Measurements from ENCODE around the gene ADGRG2. TPM values are rescaled to one million over a fixed set of nuclear protein-coding genes. Genes with fewer than 3 reads are reported as not detected.

ADGRG2 gene
- total and polyA plus RNA-seq, 7 experiments from 2014 or later: 0.08 TPM; not detected in 6

DNA sequence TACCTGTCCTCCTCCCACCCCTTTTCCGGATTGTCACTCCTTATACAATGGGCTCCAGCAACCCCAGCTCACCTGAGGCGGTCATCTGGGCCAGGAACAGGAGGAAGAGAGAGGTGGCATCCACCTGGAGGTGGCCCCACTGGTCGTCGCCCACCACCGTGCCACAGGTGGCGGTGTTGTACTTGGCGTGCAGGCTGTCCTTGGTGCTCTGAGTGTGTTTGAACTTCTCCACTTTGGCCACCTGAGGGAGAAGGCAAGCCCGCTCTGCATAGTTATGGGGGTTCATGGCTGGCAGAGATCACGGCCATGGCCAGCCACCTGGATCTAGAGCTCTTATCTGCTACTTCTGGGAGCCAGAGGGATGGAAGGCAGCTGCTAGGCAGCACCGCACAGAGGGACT lies 171.2 kb downstream of the ADGRG2 start:
- POLR2A ChIA-PET: no interaction called here
- Mint-ChIP-seq H3K4me3 (no peak overlapping the region), H3K9me3 (peaks cover 0 to 6% (median 0%) of the 10 kb centered on the region in 11 donors), H3K27me3 (no peaks in the 10 kb centered on the region), H3K27ac (no peak overlapping the region), H3K4me1 (peaks cover 4 to 13% (median 8%) of the 10 kb centered on the region in 7 donors), H3K36me3 (peaks cover 5 to 22% (median 8%) of the 10 kb centered on the region in 5 donors)
- DNase-seq (no peak), ATAC-seq (no peak)
- Histone ChIP-seq H3K9me3 (ENCODE audit: control insufficient read depth in 2 of 3, low read length in 3 of 3) (no peaks in the 10 kb centered on the region), H3K27ac (ENCODE audit: low read depth, low read length) (no peak overlapping the region), H3K4me3 (ENCODE audit: low read length) (no peak overlapping the region), H3K27me3 (ENCODE audit: control insufficient read depth in 2 of 2, insufficient read depth in 2 of 2, low read length in 2 of 2) (no peaks in the 10 kb centered on the region), H3K36me3 (ENCODE audit: control insufficient read depth in 2 of 3, insufficient read depth in 3 of 3, low read length in 3 of 3) (peaks cover 0 to 10% (median 0%) of the 10 kb centered on the region in 3 experiments), H3K4me1 (ENCODE audit: control insufficient read depth in 2 of 2, insufficient read depth in 2 of 2, low read length in 2 of 2) (no peaks in the 10 kb centered on the region)
- CTCF ChIA-PET: no interaction called here
- intact Hi-C loops (cut with micrococcal nuclease): no loop called here

DNA sequence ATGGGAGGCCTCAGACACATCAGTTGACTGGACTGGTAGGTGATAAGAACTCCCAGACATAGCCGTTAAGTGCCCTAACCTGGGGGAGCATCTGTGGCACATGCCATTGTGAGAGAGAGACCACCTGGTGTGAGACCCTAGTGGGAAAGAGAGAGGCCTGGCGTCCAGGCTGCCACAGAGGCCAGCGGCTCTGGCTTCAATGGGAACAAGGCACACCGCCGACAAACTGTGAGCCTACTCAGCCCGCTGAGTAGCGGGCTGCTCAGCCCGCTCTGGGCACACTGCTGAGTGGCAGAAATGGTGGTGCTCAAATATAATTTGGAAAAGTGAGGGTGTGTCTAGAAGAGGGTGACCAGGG lies 172.3 kb downstream of the ADGRG2 start:
- peaks cover 5 to 22% (median 8%) of the 10 kb centered on the region in 5 donors for H3K36me3 Mint-ChIP-seq
- Histone ChIP-seq H3K4me1 (ENCODE audit: control insufficient read depth in 2 of 2, insufficient read depth in 2 of 2, low read length in 2 of 2) (no peaks in the 10 kb centered on the region), H3K4me3 (ENCODE audit: low read length) (no peak overlapping the region), H3K27me3 (ENCODE audit: control insufficient read depth in 2 of 2, insufficient read depth in 2 of 2, low read length in 2 of 2) (no peaks in the 10 kb centered on the region), H3K36me3 (ENCODE audit: control insufficient read depth in 2 of 3, insufficient read depth in 3 of 3, low read length in 3 of 3) (peaks cover 0 to 10% (median 0%) of the 10 kb centered on the region in 3 experiments), H3K27ac (ENCODE audit: low read depth, low read length) (no peak overlapping the region), H3K9me3 (ENCODE audit: control insufficient read depth in 2 of 3, low read length in 3 of 3) (no peaks in the 10 kb centered on the region)
- no peaks in the 10 kb centered on the region for H3K27me3 Mint-ChIP-seq
- intact Hi-C loops (cut with micrococcal nuclease): no loop called here
- POLR2A ChIA-PET: no interaction called here
- DNase-seq: no peak
- H3K27ac Mint-ChIP-seq: no peak overlapping the region
- no peak for ATAC-seq
- H3K4me3 Mint-ChIP-seq: no peak overlapping the region
- H3K4me1 Mint-ChIP-seq: peaks cover 1 to 9% (median 5%) of the 10 kb centered on the region in 7 donors
- CTCF ChIA-PET: interaction anchor here (0.7 kb wide), 1 partner anchor 359 kb away, joined by 3 read pairs; no protein-coding TSS in a partner anchor
- peaks cover 0 to 6% (median 0%) of the 10 kb centered on the region in 11 donors for H3K9me3 Mint-ChIP-seq

DNA sequence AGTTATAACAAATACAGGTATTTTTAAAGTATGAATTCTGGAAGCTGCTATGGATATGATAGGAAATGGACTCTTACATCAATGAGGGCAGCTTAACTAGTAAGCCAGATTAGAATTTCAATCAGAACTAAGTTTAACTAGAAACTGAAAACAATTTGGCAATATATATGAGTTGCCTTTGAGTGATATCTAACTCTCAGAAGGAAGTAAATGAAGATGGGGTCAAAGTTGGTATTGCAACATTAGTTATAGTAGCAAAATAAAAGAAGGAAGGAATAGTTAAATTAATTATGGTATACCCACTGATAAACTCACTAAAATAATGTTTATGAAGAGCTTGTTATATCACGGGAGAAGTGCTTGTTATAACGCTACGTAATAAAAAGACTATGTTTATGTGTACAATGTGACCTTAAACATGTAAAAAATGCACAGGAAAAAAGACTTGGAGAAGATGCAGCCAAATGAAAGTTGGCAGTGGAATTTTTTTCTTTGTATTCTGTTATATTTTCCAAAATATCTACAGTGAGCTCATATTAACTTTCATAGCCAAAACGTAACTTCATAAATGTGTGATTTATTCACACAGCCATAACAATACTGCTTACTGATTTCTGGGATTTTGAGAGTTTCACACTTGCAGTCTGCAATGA lies 172.9 kb downstream of the ADGRG2 start:
- intact Hi-C loops (cut with micrococcal nuclease): no loop called here
- DNase-seq: no peak
- H3K9me3 Mint-ChIP-seq: peaks cover 0 to 6% (median 0%) of the 10 kb centered on the region in 11 donors
- Histone ChIP-seq H3K27me3 (ENCODE audit: control insufficient read depth in 2 of 2, insufficient read depth in 2 of 2, low read length in 2 of 2) (no peaks in the 10 kb centered on the region), H3K36me3 (ENCODE audit: control insufficient read depth in 2 of 3, insufficient read depth in 3 of 3, low read length in 3 of 3) (peaks cover 0 to 14% (median 0%) of the 10 kb centered on the region in 3 experiments), H3K4me1 (ENCODE audit: control insufficient read depth in 2 of 2, insufficient read depth in 2 of 2, low read length in 2 of 2) (no peaks in the 10 kb centered on the region), H3K9me3 (ENCODE audit: control insufficient read depth in 2 of 3, low read length in 3 of 3) (no peaks in the 10 kb centered on the region), H3K4me3 (ENCODE audit: low read length) (no peak overlapping the region), H3K27ac (ENCODE audit: low read depth, low read length) (no peak overlapping the region)
- ChIA-PET POLR2A (no interaction called here), CTCF (interaction anchor here (0.7 kb wide), 1 partner anchor 359 kb away, joined by 3 read pairs; no protein-coding TSS in a partner anchor)
- ATAC-seq: no peak
- peaks cover 5 to 22% (median 9%) of the 10 kb centered on the region in 5 donors for H3K36me3 Mint-ChIP-seq
- H3K4me1 Mint-ChIP-seq: peaks cover 0 to 4% (median 1%) of the 10 kb centered on the region in 7 donors
- no peaks in the 10 kb centered on the region for H3K27me3 Mint-ChIP-seq
- no peak overlapping the region for H3K27ac Mint-ChIP-seq
- H3K4me3 Mint-ChIP-seq: no peak overlapping the region

DNA sequence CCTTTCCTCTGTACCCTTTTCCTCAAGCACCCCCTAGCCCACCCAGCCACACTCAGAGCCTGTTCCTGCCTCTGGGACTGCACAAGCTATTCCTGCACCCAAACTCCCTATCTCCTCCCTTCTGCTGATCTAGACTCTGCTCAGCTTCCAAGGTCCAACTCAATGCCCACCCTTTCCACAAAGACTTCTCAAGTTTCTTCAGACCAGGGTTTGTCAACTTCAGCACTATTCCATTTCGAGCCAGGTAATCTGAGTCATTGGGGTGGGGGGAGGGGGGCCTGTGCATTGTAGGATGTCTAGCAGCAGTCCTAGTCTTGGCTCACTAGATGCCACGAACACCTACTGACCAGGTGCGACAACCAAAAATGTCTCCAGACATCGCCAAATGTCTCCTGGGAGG lies 175.7 kb downstream of the ADGRG2 start:
- no peak for ATAC-seq
- no peak overlapping the region for H3K4me3 Mint-ChIP-seq
- no peaks in the 10 kb centered on the region for H3K27me3 ChIP-seq (ENCODE audit: control insufficient read depth in 2 of 2, insufficient read depth in 2 of 2, low read length in 2 of 2)
- no peak overlapping the region for H3K4me3 ChIP-seq (ENCODE audit: low read length)
- H3K9me3 ChIP-seq (ENCODE audit: control insufficient read depth in 2 of 3, low read length in 3 of 3): no peaks in the 10 kb centered on the region
- H3K36me3 ChIP-seq (ENCODE audit: control insufficient read depth in 2 of 3, insufficient read depth in 3 of 3, low read length in 3 of 3): peaks cover 0 to 28% (median 0%) of the 10 kb centered on the region in 3 experiments
- H3K9me3 Mint-ChIP-seq: peaks cover 0 to 6% (median 0%) of the 10 kb centered on the region in 11 donors
- H3K4me1 Mint-ChIP-seq: peaks cover 0 to 1% (median 0%) of the 10 kb centered on the region in 7 donors
- no peak overlapping the region for H3K27ac ChIP-seq (ENCODE audit: low read depth, low read length)
- CTCF ChIA-PET: no interaction called here
- intact Hi-C loops (cut with micrococcal nuclease): no loop called here
- no peak for DNase-seq
- no peaks in the 10 kb centered on the region for H3K27me3 Mint-ChIP-seq
- peaks cover 7 to 32% (median 9%) of the 10 kb centered on the region in 5 donors for H3K36me3 Mint-ChIP-seq
- H3K4me1 ChIP-seq (ENCODE audit: control insufficient read depth in 2 of 2, insufficient read depth in 2 of 2, low read length in 2 of 2): no peaks in the 10 kb centered on the region
- POLR2A ChIA-PET: no interaction called here
- no peak overlapping the region for H3K27ac Mint-ChIP-seq

DNA sequence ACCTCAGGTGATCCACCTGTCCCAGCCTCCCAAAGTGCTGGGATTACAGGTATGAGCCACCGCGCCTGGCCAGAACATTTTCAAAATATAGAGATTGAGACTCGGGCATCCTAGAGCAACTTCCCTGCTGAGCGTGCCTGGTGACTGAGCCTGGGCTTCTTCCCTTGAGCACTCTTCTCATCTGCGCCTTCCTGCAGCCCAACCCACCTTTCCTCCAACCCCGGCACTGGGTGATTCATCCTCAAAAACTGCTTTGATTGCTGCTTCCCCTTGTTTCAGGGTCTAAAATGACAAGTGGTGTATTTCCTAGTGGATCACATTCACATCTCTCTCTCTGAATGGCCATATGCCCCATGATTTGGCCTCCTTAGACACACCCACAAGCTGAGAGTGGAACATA lies 176.1 kb downstream of the ADGRG2 start:
- no peak for ATAC-seq
- no peak overlapping the region for H3K4me3 Mint-ChIP-seq
- Histone ChIP-seq H3K4me1 (ENCODE audit: control insufficient read depth in 2 of 2, insufficient read depth in 2 of 2, low read length in 2 of 2) (no peaks in the 10 kb centered on the region), H3K9me3 (ENCODE audit: control insufficient read depth in 2 of 3, low read length in 3 of 3) (no peaks in the 10 kb centered on the region), H3K27me3 (ENCODE audit: control insufficient read depth in 2 of 2, insufficient read depth in 2 of 2, low read length in 2 of 2) (no peaks in the 10 kb centered on the region), H3K36me3 (ENCODE audit: control insufficient read depth in 2 of 3, insufficient read depth in 3 of 3, low read length in 3 of 3) (peaks cover 0 to 30% (median 0%) of the 10 kb centered on the region in 3 experiments), H3K27ac (ENCODE audit: low read depth, low read length) (no peak overlapping the region), H3K4me3 (ENCODE audit: low read length) (no peak overlapping the region)
- H3K9me3 Mint-ChIP-seq: peaks cover 0 to 6% (median 0%) of the 10 kb centered on the region in 11 donors
- no peak for DNase-seq
- H3K36me3 Mint-ChIP-seq: peaks cover 7 to 31% (median 9%) of the 10 kb centered on the region in 5 donors
- no peaks in the 10 kb centered on the region for H3K27me3 Mint-ChIP-seq
- ChIA-PET POLR2A (no interaction called here), CTCF (no interaction called here)
- H3K4me1 Mint-ChIP-seq: peaks cover 0 to 1% (median 0%) of the 10 kb centered on the region in 7 donors
- intact Hi-C loops (cut with micrococcal nuclease): no loop called here
- no peak overlapping the region for H3K27ac Mint-ChIP-seq

DNA sequence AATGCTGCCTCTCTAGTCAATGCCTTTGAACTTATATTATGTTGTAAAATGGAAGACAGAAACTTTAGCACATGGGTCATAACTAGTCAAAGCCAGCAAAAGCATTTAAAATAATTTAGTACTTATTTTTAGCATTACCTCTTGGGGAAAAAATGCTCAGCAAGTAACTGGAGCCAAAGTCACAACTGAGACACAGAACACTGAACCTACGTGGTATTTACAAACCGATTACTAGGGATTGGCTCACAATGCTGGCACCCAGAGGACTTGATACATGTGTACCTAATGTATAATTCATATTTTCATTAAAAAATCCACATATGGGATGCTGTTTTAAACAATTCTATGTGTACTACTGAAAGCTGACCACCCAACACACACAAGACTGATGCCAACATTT lies 176.8 kb downstream of the ADGRG2 start:
- H3K4me1 Mint-ChIP-seq: peaks cover 0 to 1% (median 0%) of the 10 kb centered on the region in 7 donors
- H3K27me3 Mint-ChIP-seq: no peaks in the 10 kb centered on the region
- no peak overlapping the region for H3K4me3 Mint-ChIP-seq
- H3K36me3 ChIP-seq (ENCODE audit: control insufficient read depth in 2 of 3, insufficient read depth in 3 of 3, low read length in 3 of 3): peaks cover 0 to 25% (median 0%) of the 10 kb centered on the region in 3 experiments
- intact Hi-C loops (cut with micrococcal nuclease): no loop called here
- H3K27me3 ChIP-seq (ENCODE audit: control insufficient read depth in 2 of 2, insufficient read depth in 2 of 2, low read length in 2 of 2): no peaks in the 10 kb centered on the region
- peaks cover 7 to 28% (median 9%) of the 10 kb centered on the region in 5 donors for H3K36me3 Mint-ChIP-seq
- ChIA-PET CTCF (no interaction called here), POLR2A (no interaction called here)
- H3K4me1 ChIP-seq (ENCODE audit: control insufficient read depth in 2 of 2, insufficient read depth in 2 of 2, low read length in 2 of 2): no peaks in the 10 kb centered on the region
- no peak overlapping the region for H3K27ac ChIP-seq (ENCODE audit: low read depth, low read length)
- DNase-seq (no peak), ATAC-seq (no peak)
- no peak overlapping the region for H3K4me3 ChIP-seq (ENCODE audit: low read length)
- peaks cover 0 to 6% (median 0%) of the 10 kb centered on the region in 11 donors for H3K9me3 Mint-ChIP-seq
- no peak overlapping the region for H3K27ac Mint-ChIP-seq
- no peaks in the 10 kb centered on the region for H3K9me3 ChIP-seq (ENCODE audit: control insufficient read depth in 2 of 3, low read length in 3 of 3)

DNA sequence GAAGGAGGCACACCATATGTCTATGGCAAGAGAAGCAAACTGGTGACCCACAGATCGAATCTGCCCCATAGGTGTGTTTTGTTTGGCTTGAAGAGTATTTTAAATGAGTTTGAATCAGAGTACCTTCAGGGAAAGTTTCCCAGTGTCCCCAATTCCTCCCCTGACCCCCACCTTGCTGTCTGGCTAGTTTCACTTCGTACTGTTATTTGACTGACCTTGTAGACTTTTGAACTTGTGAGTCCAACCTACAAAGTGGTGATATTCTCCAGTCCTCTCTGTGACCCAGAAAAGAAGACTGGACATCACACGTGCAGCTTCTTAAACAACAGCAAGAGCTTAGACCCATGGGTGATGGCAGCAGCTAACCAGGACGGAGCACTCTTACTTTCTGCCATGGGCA lies 177.8 kb downstream of the ADGRG2 start:
- H3K27ac ChIP-seq (ENCODE audit: low read depth, low read length): no peak overlapping the region
- DNase-seq (no peak), ATAC-seq (no peak)
- POLR2A ChIA-PET: no interaction called here
- H3K36me3 ChIP-seq (ENCODE audit: control insufficient read depth in 2 of 3, insufficient read depth in 3 of 3, low read length in 3 of 3): peaks cover 0 to 24% (median 0%) of the 10 kb centered on the region in 3 experiments
- no peaks in the 10 kb centered on the region for H3K27me3 ChIP-seq (ENCODE audit: control insufficient read depth in 2 of 2, insufficient read depth in 2 of 2, low read length in 2 of 2)
- no peak overlapping the region for H3K4me3 Mint-ChIP-seq
- peaks cover 0 to 1% (median 0%) of the 10 kb centered on the region in 7 donors for H3K4me1 Mint-ChIP-seq
- H3K4me3 ChIP-seq (ENCODE audit: low read length): no peak overlapping the region
- CTCF ChIA-PET: no interaction called here
- no peak overlapping the region for H3K27ac Mint-ChIP-seq
- H3K36me3 Mint-ChIP-seq: peaks cover 3 to 25% (median 7%) of the 10 kb centered on the region in 5 donors
- H3K4me1 ChIP-seq (ENCODE audit: control insufficient read depth in 2 of 2, insufficient read depth in 2 of 2, low read length in 2 of 2): no peaks in the 10 kb centered on the region
- peaks cover 0 to 6% (median 0%) of the 10 kb centered on the region in 11 donors for H3K9me3 Mint-ChIP-seq
- H3K9me3 ChIP-seq (ENCODE audit: control insufficient read depth in 2 of 3, low read length in 3 of 3): no peaks in the 10 kb centered on the region
- H3K27me3 Mint-ChIP-seq: no peaks in the 10 kb centered on the region
- intact Hi-C loops (cut with micrococcal nuclease): no loop called here

Measured in naive thymus-derived CD4-positive, alpha-beta T cell (primary cell).